ENCODE data around the gene RHOBTB3.

GRCh38 chr5:95715799-95716461, 15.2 kb upstream of the RHOBTB3 start:
- TF ChIP-seq CTCF (IDR thresholded peaks at IDR 0.05) (no peak), POLR2A (IDR thresholded peaks at IDR 0.05) (no peak)
